Chondrocyte (in vitro differentiated cells): ENCODE data around the gene POLR2E. TPM values are rescaled to one million over a fixed set of nuclear protein-coding genes. Genes with fewer than 3 reads are reported as not detected.
A peak's percentile ranks its signal among the peaks of the same experiment; 100 is the strongest.

Experiments
- DNase-seq: peaks from one replicate; pipeline ENCODE4 v3.0.0; 2021; ENCODE audit warnings: mixed read lengths, low spot score
- H3K27ac Mint-ChIP-seq: one replicate; pipeline ENCODE4 v1.8.0; 2021; ENCODE audit warnings: mild to moderate bottlenecking, moderate library complexity, mixed read lengths; ENCODE audit not compliant: unreplicated experiment
- H3K27me3 Mint-ChIP-seq: 2 replicates; pipeline ENCODE4 v1.8.0; 2021; ENCODE audit warnings: low read depth, mixed read lengths
- H3K36me3 Mint-ChIP-seq: 2 replicates; pipeline ENCODE4 v1.8.0; 2021; ENCODE audit warnings: low read depth, mixed read lengths
- H3K4me1 Mint-ChIP-seq: 2 replicates; pipeline ENCODE4 v1.8.0; 2021; ENCODE audit warnings: low read depth, mild to moderate bottlenecking, mixed read lengths
- H3K4me3 Mint-ChIP-seq: one replicate; pipeline ENCODE4 v1.8.0; 2021; ENCODE audit warnings: mild to moderate bottlenecking, moderate library complexity, mixed read lengths; ENCODE audit not compliant: unreplicated experiment
- H3K9me3 Mint-ChIP-seq: 2 replicates; pipeline ENCODE4 v1.8.0; 2021; ENCODE audit warnings: low read depth, mixed read lengths
- CTCF ChIP-seq: fragments of 200-600 bp; sonication (generic); IDR thresholded peaks from 2 replicates; pipeline ENCODE4 v1.5.0; 2021; ENCODE audit warnings: antibody characterized with exemption, mild to moderate bottlenecking, moderate library complexity
- long read RNA-seq: library from polyadenylated mRNA; stranded (forward); transcript quantifications from one replicate; pipeline ENCODE4 v2.0.0, GENCODE V29; 2021
- total RNA-seq: library from RNA; stranded (reverse); gene quantifications from 3 replicates; pipeline ENCODE4 v1.2.1, GENCODE V29; 2021

Gene POLR2E
- total RNA-seq: 110 to 119 TPM (median 113 TPM) in 3 replicates
- long read RNA-seq, transcript POLR2E-213 (8 exons, 2,831 nt): major isoform, 170 of 192 reads
- long read RNA-seq, partial matches to known transcripts: 10 of 192 reads
- long read RNA-seq, other reads (novel, unspliced or antisense): 8 of 192 reads

DNA sequence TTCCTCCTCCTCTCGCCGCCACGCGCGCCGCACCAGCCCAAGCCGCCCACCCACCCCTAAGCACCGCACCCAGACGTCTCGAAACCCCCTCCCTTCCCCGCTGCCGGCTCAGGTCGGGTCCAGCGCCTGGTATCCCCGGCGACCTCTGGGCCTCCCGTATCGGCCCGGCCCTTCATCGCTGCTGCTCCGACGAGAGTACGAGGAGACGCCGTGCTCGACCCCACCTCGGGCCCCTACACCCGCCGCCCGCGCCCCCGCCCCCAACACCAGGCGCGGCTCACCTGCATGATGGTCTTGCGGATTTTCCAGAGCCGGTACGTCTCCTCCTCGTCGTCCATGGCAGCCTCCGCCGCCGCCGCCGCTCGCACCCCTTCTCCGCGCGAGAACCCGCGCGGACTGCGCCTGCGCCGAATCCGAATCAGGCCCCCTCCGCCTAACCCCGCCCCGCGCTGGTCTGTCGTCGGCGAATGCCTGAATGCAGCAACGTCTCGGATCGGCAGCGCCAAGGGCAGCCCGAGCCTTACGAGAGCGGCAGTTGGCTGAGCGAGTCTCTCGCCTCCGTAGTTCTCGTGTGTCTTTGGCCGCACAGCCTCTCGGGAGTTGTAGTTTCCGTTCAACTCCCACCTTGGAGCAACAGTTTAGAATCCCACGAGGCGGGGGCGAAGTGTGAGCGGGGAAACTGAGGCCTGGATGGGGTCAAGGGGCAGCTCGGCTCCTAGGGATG, at the start of gene POLR2E:
TSS of gene POLR2E (minus strand) at position 398 of the 724 bp plus-strand sequence. CDS start at position 338, 60 bp downstream.
- H3K9me3 Mint-ChIP-seq: peaks cover 2% of the 10 kb centered on the region
- peaks cover 37% of the 10 kb centered on the region for H3K4me1 Mint-ChIP-seq
- peak within 1 kb of the TSS; percentile 87 for H3K27ac Mint-ChIP-seq

DNA sequence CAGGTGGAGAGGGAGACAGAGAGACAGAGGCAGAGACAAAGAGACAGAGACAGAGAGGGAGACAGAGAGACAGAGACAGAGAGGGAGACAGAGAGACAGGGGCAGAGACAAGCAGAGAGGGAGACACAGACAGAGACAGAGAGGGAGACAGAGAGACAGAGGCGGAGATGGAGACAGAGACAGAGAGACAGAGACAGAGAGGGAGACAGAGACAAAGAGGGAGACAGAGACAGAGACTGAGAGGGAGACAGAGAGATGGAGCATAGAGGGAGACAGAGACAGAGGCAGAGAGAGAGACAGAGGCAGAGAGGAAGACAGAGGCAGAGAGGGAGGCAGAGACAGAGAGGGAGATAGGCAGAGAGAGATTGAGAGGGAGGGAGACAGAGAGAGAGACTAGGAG, 49.6 kb upstream of the POLR2E start:
- DNase-seq: no peak
- Mint-ChIP-seq H3K9me3 (peaks cover 3% of the 10 kb centered on the region), H3K4me3 (no peak overlapping the region), H3K4me1 (no peaks in the 10 kb centered on the region), H3K36me3 (peaks cover 23% of the 10 kb centered on the region), H3K27me3 (no peaks in the 10 kb centered on the region), H3K27ac (peak overlapping the region; percentile 36)
- no peak for TF ChIP-seq CTCF

More for the DNA sequence above, at the start of gene POLR2E:
- DNase-seq: peak; percentile 99
- no peaks in the 10 kb centered on the region for H3K27me3 Mint-ChIP-seq
- TF ChIP-seq CTCF: no peak
- H3K4me3 Mint-ChIP-seq: peak within 1 kb of the TSS; percentile 86
- H3K36me3 Mint-ChIP-seq: peaks cover 2% of the 10 kb centered on the region

DNA sequence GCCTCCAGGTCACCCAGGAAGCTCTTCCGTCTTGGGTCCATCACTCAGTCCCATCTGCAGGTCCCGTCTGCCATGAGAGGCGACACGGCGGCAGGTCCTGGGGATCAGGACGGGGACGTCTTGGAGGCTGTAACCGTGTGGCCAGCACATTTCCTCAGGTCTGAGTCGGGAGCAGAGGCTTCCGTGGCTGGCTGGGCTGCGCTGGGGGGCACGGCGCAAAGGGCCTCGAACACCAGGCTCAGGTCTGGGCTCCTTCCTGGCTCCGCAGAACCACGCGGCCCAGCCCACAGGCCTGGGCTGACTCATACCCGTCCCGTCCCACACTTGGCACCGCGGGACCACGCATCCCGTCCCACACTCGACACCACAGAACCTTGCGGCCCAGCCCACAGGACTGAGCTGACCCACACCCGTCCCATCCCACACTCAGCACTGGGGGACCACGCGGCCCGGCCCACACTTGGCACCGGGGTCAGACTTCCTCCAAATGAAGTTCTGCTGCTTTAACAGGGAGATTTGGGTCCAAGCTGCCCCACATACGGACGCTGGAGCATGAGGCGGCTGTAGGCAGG, 48.7 kb upstream of the POLR2E start:
- no peak overlapping the region for H3K27ac Mint-ChIP-seq
- H3K36me3 Mint-ChIP-seq: peaks cover 29% of the 10 kb centered on the region
- no peak overlapping the region for H3K4me3 Mint-ChIP-seq
- TF ChIP-seq CTCF: no peak
- DNase-seq: no peak
- peaks cover 3% of the 10 kb centered on the region for H3K9me3 Mint-ChIP-seq
- H3K4me1 Mint-ChIP-seq: no peaks in the 10 kb centered on the region
- no peaks in the 10 kb centered on the region for H3K27me3 Mint-ChIP-seq

DNA sequence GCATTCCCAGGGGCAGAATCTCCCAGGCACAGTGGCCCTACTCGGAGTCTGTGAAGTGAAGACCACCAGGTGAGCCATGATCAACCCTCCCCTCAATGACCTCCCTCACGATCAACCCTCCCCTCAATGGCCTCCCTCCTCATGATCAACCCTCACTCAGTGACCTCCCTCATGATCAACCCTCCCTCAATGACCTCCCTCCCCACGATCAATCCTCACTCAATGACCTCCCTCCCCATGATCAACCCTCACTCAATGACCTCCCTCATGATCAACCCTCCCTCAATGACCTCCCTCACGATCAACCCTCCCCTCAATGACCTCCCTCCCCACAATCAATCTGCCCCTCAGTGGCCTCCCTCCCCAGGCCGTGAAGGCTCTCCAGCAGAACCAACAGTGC, 46.8 kb upstream of the POLR2E start:
- no peaks in the 10 kb centered on the region for H3K4me1 Mint-ChIP-seq
- H3K27me3 Mint-ChIP-seq: no peaks in the 10 kb centered on the region
- peaks cover 29% of the 10 kb centered on the region for H3K36me3 Mint-ChIP-seq
- no peak overlapping the region for H3K27ac Mint-ChIP-seq
- peaks cover 3% of the 10 kb centered on the region for H3K9me3 Mint-ChIP-seq
- DNase-seq: no peak
- no peak overlapping the region for H3K4me3 Mint-ChIP-seq
- TF ChIP-seq CTCF: no peak

DNA sequence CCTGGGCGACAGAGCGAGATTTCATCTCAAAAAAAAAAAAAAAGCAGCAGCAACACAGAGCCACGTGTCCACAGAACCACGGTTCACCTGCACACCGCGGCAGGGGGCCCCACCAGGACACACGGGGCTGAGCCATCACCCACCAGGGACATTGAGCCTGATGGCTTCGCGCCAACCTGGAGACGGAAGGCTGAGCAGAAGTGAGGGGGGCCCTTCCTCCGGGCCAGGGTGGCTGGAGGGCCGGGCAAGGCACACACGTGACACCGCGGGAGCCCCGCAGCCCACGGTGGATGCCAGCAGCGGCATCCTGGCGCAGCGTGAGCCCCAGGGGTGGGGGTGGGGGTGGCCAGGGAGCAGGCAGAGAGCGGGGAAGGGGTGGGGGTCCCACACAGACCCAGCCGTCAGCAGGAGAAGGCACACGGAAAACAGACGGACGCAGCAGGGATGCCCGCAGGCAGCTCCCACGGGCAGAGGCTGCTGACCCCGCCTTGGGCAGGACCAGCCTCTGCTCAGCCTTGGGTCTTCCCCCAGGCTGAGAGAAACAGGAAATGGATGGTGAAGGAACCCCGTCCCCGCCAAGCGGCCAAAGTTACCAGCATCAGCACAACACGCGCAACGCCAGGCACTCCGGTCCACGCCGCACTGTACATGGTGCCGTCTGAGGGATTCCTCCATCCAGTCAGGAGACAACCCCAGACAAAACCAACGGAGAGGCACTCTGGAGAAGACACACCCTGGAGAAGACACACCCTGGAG, 45.3 kb upstream of the POLR2E start:
- no peak for TF ChIP-seq CTCF
- H3K27ac Mint-ChIP-seq: peak overlapping the region; percentile 37
- H3K27me3 Mint-ChIP-seq: no peaks in the 10 kb centered on the region

More for the DNA sequence above, 45.3 kb upstream of the POLR2E start:
- Mint-ChIP-seq H3K36me3 (peaks cover 27% of the 10 kb centered on the region), H3K9me3 (peaks cover 3% of the 10 kb centered on the region), H3K4me1 (peaks cover 3% of the 10 kb centered on the region), H3K4me3 (no peak overlapping the region)
- no peak for DNase-seq
